ENCODE results near the gene RAB31. TPM values are rescaled to one million over a fixed set of nuclear protein-coding genes. Genes with fewer than 3 reads are reported as not detected.

Gene RAB31
- total RNA-seq, 2 experiments from 2014 or later: 0.38 to 0.89 TPM

DNA sequence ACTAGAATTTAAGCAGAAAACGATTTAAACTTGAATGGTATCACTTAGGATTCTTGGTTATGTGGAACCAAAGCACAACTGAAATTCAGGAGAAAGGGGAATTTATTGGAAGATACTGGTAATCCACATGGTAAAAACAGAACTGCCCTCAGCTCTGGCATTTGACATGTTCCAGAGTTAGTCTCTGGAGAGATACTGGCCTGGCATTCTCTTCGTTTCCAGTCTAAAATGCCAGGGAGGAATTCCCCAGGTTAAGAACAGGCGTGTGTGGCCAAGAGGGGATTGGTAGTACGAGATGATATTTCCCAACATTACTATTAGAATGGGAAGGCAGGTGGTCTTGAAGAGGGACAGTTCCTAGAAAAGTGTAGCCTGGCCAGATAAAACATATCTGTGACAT lies 109.2 kb downstream of the RAB31 start:
- H3K9me3 Mint-ChIP-seq: peaks cover 6% of the 10 kb centered on the region
- CTCF ChIA-PET: no interaction called here
- intact Hi-C loops (cut with micrococcal nuclease): loop anchor here (10.0 kb wide), 1 partner anchor 48 kb away; no protein-coding TSS in a partner anchor

DNA sequence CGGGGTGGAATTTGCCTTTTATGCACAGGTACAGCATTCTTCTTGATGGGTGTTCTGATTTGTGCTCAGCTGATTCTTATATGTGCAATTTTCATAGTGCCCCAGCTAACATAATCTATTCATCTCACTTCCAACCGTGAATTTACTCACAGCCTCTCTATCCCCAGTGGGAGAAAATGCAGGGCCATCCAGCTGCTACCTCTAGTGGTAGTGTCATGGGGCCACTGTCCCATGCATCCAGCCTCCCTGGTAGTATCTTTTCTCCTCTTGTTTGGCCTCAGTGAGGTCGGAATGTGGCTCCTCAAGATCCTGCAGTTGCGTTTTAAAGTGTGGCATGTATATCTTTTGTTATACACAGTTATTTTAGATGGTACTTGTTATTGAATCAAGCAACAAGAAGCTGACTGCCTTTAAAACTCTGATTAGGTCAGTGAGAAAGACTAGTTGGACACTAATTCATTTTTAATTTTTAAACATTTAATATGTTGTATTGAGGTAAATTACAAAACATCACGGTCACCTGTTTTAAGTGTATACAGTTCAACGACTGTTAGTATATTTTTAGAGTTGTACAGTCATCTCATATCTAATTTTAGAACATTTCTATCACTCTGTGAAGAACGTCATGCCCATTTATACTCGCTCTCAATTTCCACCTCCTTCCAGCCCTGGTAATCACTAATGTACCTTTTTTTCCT lies 109.8 kb downstream of the RAB31 start:
- CTCF ChIA-PET: no interaction called here
- Mint-ChIP-seq H3K36me3 (ENCODE audit: low read depth) (no peaks in the 10 kb centered on the region), H3K9me3 (peaks cover 6% of the 10 kb centered on the region), H3K27me3 (ENCODE audit: low read depth) (peaks cover 11% of the 10 kb centered on the region), H3K4me1 (ENCODE audit: low read depth) (no peaks in the 10 kb centered on the region), H3K4me3 (no peak overlapping the region), H3K27ac (no peak overlapping the region)
- intact Hi-C loops (cut with micrococcal nuclease): loop anchor here (10.0 kb wide), 1 partner anchor 47 kb away; no protein-coding TSS in a partner anchor
- no peak for DNase-seq

More for the DNA sequence above, 109.2 kb downstream of the RAB31 start:
- no peak for DNase-seq
- H3K27me3 Mint-ChIP-seq (ENCODE audit: low read depth): peaks cover 11% of the 10 kb centered on the region
- no peaks in the 10 kb centered on the region for H3K4me1 Mint-ChIP-seq (ENCODE audit: low read depth)
- H3K36me3 Mint-ChIP-seq (ENCODE audit: low read depth): no peaks in the 10 kb centered on the region
- no peak overlapping the region for H3K27ac Mint-ChIP-seq
- H3K4me3 Mint-ChIP-seq: no peak overlapping the region

DNA sequence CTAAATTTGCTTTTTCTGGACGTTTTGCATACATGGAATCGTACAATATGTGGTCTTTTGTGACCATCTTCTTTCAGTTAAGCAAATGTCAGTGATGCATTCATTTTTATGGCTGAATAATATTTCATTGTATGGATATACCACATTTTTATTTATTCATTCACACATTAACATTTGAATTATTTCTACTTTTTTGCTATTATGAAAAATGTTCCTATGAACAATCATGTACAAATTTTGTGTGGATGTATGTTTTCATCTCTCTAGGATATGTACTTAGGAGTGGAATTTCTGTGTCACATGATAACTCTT lies 110.3 kb downstream of the RAB31 start:
- H3K9me3 Mint-ChIP-seq: peaks cover 6% of the 10 kb centered on the region
- H3K27me3 Mint-ChIP-seq (ENCODE audit: low read depth): peaks cover 11% of the 10 kb centered on the region
- H3K27ac Mint-ChIP-seq: no peak overlapping the region
- CTCF ChIA-PET: no interaction called here
- no peaks in the 10 kb centered on the region for H3K4me1 Mint-ChIP-seq (ENCODE audit: low read depth)
- intact Hi-C loops (cut with micrococcal nuclease): loop anchor here (10.0 kb wide), 1 partner anchor 46 kb away; no protein-coding TSS in a partner anchor
- H3K4me3 Mint-ChIP-seq: no peak overlapping the region
- H3K36me3 Mint-ChIP-seq (ENCODE audit: low read depth): no peaks in the 10 kb centered on the region
- no peak for DNase-seq

DNA sequence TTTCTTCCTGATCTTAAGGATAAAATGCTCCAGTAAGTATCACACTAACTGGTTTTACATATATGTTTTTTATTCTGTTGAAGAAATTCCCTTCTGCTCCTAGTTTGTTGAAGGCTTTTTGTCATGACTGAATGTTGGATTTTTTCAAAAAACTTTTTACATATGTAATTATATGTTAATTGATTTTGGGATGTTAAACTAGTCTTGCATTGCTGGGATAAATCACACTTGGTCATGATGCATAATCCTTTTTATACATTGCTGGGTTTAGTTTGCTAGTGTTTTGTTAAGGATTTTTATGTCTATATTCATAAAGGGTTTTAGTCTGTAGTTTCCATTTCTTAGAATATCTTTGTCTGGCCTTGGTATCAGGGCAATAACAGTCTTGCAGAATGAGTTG lies 112.0 kb downstream of the RAB31 start:
- CTCF ChIA-PET: no interaction called here
- H3K27ac Mint-ChIP-seq: no peak overlapping the region
- no peaks in the 10 kb centered on the region for H3K36me3 Mint-ChIP-seq (ENCODE audit: low read depth)
- peaks cover 6% of the 10 kb centered on the region for H3K9me3 Mint-ChIP-seq
- intact Hi-C loops (cut with micrococcal nuclease): no loop called here
- no peak overlapping the region for H3K4me3 Mint-ChIP-seq
- H3K4me1 Mint-ChIP-seq (ENCODE audit: low read depth): no peaks in the 10 kb centered on the region
- DNase-seq: no peak
- peaks cover 11% of the 10 kb centered on the region for H3K27me3 Mint-ChIP-seq (ENCODE audit: low read depth)

DNA sequence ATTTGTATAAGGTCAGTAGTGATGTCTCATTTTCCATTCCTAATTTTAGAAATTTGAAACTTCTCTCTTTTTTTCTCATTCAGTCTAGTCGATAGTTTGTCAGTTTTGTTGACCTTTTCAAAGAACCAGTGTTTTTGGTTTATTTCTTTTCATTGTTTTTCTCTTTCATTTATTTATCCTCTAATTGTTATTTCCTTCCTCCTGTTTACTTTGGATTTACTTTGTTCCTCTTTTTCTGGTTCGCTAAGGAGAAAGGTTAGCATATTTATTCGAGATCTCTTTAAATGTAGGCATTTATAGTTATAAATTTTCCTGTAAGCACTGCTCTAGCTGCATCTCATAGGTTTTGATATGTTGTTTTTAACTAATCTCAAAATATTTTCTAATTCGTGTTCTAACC lies 112.6 kb downstream of the RAB31 start:
- H3K4me3 Mint-ChIP-seq: no peak overlapping the region
- DNase-seq: no peak
- intact Hi-C loops (cut with micrococcal nuclease): no loop called here
- H3K9me3 Mint-ChIP-seq: peaks cover 6% of the 10 kb centered on the region
- H3K4me1 Mint-ChIP-seq (ENCODE audit: low read depth): no peaks in the 10 kb centered on the region
- CTCF ChIA-PET: no interaction called here
- no peaks in the 10 kb centered on the region for H3K36me3 Mint-ChIP-seq (ENCODE audit: low read depth)
- no peak overlapping the region for H3K27ac Mint-ChIP-seq
- peaks cover 13% of the 10 kb centered on the region for H3K27me3 Mint-ChIP-seq (ENCODE audit: low read depth)

DNA sequence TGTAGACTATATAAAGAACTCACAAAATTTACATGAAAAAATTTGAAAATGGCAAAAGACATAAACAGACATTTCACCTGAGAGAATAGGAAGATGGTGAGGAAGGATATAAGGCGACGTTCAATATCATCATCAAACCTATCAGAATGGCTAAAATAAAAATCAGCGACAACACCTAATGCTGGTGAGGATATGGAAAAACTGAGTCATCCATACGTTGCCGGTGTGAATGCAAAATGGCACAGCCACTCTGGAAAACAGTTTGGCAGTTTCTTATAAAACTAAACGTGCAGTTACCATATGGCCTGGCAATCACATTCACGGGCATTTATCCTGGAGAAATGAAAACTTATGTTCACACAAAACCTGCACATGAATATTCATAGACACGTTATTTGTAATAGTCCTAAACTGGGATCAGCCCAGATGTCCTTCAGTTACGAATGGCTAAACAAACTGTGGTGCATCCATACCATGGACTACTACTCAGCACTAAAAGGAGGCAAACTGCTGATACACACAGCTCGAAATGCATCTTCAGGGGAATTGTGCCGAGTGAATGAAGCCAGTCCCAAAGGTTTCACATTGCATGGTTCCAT lies 114.6 kb downstream of the RAB31 start:
- Mint-ChIP-seq H3K27me3 (ENCODE audit: low read depth) (peaks cover 9% of the 10 kb centered on the region), H3K9me3 (peaks cover 6% of the 10 kb centered on the region), H3K4me1 (ENCODE audit: low read depth) (no peaks in the 10 kb centered on the region), H3K36me3 (ENCODE audit: low read depth) (no peaks in the 10 kb centered on the region), H3K4me3 (no peak overlapping the region), H3K27ac (no peak overlapping the region)
- DNase-seq: no peak
- intact Hi-C loops (cut with micrococcal nuclease): no loop called here
- CTCF ChIA-PET: no interaction called here

DNA sequence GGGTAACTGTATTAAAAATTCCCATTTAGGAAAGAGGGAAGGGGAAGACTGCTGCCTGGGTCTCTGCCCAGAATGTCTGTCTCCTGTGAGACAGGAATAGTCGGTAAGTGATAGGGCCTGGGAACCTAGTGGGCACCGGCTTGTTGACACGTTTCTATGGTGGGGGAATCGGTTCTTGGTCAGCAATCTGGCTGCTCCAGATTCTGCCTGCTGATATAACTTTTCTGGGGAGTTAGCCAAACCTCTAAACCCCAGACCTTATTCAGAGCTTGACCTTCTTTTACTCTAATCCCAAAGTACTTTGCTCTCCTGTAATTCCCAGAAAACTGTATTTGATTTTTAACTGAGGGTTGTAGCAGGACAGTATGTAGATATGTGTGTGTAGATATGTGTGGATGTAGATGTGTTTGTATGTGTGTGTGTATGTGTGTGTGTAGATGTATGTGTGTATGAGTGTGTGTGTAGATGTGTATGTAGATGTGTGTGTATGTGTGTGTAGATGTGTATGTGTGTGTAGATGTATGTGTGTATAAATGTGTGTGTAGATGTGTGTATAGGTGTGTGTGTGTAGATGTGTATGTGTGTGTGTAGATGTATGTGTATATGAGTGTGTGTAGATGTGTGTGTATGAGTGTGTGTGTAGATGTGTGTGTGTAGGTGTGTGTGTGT lies 115.8 kb downstream of the RAB31 start:
- no peak overlapping the region for H3K4me3 Mint-ChIP-seq
- H3K9me3 Mint-ChIP-seq: peaks cover 2% of the 10 kb centered on the region
- no peak for DNase-seq
- no peak overlapping the region for H3K27ac Mint-ChIP-seq
- peaks cover 7% of the 10 kb centered on the region for H3K27me3 Mint-ChIP-seq (ENCODE audit: low read depth)
- intact Hi-C loops (cut with micrococcal nuclease): no loop called here
- no peaks in the 10 kb centered on the region for H3K4me1 Mint-ChIP-seq (ENCODE audit: low read depth)
- no peaks in the 10 kb centered on the region for H3K36me3 Mint-ChIP-seq (ENCODE audit: low read depth)
- CTCF ChIA-PET: interaction anchor here (0.6 kb wide), 1 partner anchor 762 kb away, joined by 4 read pairs; no protein-coding TSS in a partner anchor

DNA sequence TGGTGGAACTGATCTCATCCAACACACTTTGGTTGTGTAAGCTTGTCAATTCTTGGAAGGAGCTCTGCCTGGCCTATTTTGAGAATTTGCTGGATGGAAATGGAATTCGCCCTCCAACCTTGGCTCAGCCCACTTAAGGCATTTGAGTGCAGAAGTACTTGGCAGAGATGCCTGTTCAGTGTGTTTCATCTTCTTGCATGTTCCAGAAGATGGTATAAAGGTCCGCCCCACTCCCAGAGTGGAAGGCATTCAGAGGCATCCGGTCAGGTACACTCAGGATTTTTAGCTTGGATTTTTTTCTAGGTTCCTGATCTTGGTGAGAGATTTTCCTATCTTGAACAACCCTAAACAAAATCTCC lies 116.4 kb downstream of the RAB31 start:
- Mint-ChIP-seq H3K27me3 (ENCODE audit: low read depth) (peaks cover 5% of the 10 kb centered on the region), H3K36me3 (ENCODE audit: low read depth) (no peaks in the 10 kb centered on the region), H3K9me3 (no peaks in the 10 kb centered on the region), H3K27ac (no peak overlapping the region), H3K4me1 (ENCODE audit: low read depth) (no peaks in the 10 kb centered on the region), H3K4me3 (no peak overlapping the region)
- intact Hi-C loops (cut with micrococcal nuclease): no loop called here
- no peak for DNase-seq
- CTCF ChIA-PET: interaction anchor here (0.6 kb wide), 1 partner anchor 763 kb away, joined by 4 read pairs; no protein-coding TSS in a partner anchor

DNA sequence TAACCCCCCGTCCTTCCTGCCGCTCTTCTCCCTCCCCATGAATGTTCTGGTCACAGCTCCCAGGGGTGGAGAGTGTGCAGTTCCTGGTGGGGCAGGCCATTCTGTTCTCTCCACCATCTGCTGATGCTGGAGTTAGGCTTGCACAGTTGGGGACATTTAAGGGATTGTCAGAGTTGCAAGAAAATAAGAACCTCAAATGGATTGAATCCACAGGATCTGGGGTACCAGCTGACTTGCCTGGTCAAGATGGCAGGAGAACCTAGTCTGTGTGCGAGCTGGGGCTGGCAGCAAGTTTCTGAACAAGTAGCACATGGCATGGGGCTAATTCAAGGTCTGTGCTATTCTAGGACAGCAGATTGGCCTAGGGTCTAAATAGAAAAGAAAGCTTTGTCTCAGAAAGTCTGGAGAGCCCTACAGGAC lies 116.9 kb downstream of the RAB31 start:
- no peak overlapping the region for H3K4me3 Mint-ChIP-seq

DNA sequence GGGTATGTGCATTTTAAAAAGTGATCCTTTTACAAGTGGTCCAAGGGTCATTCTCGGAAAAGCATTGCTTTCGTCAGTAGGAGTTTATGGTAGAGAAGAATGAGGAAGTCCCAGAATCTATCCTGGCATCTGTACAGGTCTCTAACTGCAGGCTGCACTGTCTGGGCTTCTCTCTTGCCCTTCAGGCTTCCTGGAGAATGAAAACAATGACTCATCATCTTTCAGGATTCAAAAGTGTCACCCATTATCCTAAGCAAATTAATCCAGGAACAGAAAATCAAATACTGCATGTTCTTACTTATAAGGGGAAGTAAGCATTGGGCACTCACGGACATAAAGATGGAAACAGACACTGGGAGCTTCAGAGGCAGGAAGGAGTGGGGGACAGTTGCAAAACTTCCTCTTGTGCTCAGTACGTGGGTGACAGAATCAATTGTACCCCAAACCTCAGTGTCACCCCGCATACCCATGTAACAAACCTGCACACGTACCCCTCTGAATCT lies 117.5 kb downstream of the RAB31 start:
- H3K27me3 Mint-ChIP-seq (ENCODE audit: low read depth): peaks cover 5% of the 10 kb centered on the region
- intact Hi-C loops (cut with micrococcal nuclease): no loop called here

More for the DNA sequence above, 116.9 kb downstream of the RAB31 start:
- intact Hi-C loops (cut with micrococcal nuclease): no loop called here
- DNase-seq: no peak
- H3K4me1 Mint-ChIP-seq (ENCODE audit: low read depth): no peaks in the 10 kb centered on the region
- no peaks in the 10 kb centered on the region for H3K36me3 Mint-ChIP-seq (ENCODE audit: low read depth)
- H3K27me3 Mint-ChIP-seq (ENCODE audit: low read depth): peaks cover 5% of the 10 kb centered on the region
- CTCF ChIA-PET: no interaction called here
- H3K27ac Mint-ChIP-seq: no peak overlapping the region
- no peaks in the 10 kb centered on the region for H3K9me3 Mint-ChIP-seq

DNA sequence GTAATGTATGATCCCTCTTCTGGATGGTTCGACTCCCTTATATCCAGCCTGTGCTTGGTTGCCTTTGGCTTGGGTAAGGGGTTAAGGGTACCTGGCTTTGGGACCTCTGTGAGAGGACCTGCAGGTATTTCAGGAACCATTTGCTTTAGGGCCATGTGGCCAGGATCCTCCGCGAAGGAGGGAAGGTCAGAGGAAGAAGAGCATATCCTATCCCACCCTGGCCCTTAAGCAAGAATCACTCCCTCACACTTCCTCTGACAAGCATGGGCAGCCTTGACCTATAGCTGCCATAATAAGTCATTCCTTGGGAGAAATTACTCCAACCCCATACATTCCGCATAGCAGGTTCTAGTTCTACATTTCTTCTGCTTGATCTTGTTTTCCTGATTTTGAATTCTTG lies 118.6 kb downstream of the RAB31 start:
- Mint-ChIP-seq H3K4me1 (ENCODE audit: low read depth) (no peaks in the 10 kb centered on the region), H3K27ac (no peak overlapping the region), H3K27me3 (ENCODE audit: low read depth) (peaks cover 5% of the 10 kb centered on the region), H3K9me3 (no peaks in the 10 kb centered on the region), H3K4me3 (no peak overlapping the region), H3K36me3 (ENCODE audit: low read depth) (no peaks in the 10 kb centered on the region)
- intact Hi-C loops (cut with micrococcal nuclease): no loop called here
- CTCF ChIA-PET: no interaction called here
- DNase-seq: no peak

More for the DNA sequence above, 117.5 kb downstream of the RAB31 start:
- Mint-ChIP-seq H3K4me1 (ENCODE audit: low read depth) (no peaks in the 10 kb centered on the region), H3K9me3 (no peaks in the 10 kb centered on the region), H3K27ac (no peak overlapping the region), H3K4me3 (no peak overlapping the region), H3K36me3 (ENCODE audit: low read depth) (no peaks in the 10 kb centered on the region)
- DNase-seq: no peak
- CTCF ChIA-PET: no interaction called here

DNA sequence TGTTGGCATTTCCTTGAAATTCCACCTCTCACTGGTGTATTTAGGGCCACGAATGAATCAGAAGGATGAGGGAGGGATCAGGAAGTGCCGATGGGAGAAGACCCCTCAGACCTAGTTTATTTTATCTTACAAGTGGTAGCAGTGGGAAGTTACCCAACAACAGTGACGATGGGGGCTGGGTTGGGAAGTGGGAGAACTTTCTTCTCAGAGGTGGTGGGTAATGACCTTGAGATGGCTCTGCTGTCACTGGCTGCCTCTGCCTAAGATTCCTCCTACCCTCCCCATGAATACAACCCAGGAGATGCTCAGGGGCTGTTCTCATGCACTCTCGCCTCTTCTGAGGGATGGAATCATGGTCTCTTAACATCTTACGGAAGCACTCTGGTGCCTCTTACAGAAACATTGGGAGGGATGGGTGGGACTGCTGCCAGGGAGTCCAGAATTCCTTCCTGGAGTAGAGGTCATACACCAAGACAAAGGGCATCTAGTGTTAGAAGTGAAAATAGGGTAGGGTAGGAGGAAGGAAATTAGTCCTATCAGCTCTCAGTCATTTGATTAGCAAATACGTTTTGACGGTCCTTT lies 119.2 kb downstream of the RAB31 start:
- no peaks in the 10 kb centered on the region for H3K4me1 Mint-ChIP-seq (ENCODE audit: low read depth)
- no peak overlapping the region for H3K4me3 Mint-ChIP-seq

More for the DNA sequence above, 119.2 kb downstream of the RAB31 start:
- no peaks in the 10 kb centered on the region for H3K9me3 Mint-ChIP-seq
- no peaks in the 10 kb centered on the region for H3K36me3 Mint-ChIP-seq (ENCODE audit: low read depth)
- peaks cover 2% of the 10 kb centered on the region for H3K27me3 Mint-ChIP-seq (ENCODE audit: low read depth)
- intact Hi-C loops (cut with micrococcal nuclease): no loop called here
- H3K27ac Mint-ChIP-seq: no peak overlapping the region
- DNase-seq: no peak
- CTCF ChIA-PET: no interaction called here
